Measurements from ENCODE around the gene GUF1. TPM values are rescaled to one million over a fixed set of nuclear protein-coding genes. Genes with fewer than 3 reads are reported as not detected.

Gene GUF1
- total and polyA plus RNA-seq, 2 of the 13 experiments (the other 11 are each of a cell fraction or from before 2014, with no cell fraction given) = 10.3 to 24.6 TPM

GRCh38 chr4:44726038-44726871, 48.0 kb downstream of the GUF1 start, which contains the start of gene GNPDA2 (continued):
- TF ChIP-seq ZNF747 (CRISPR knock-in tag; IDR thresholded peaks at IDR 0.05; ENCODE audit: borderline replicate concordance) = peak; percentile 51; the same call in 1 of the 2 replicates
- TF ChIP-seq SUZ12 (IDR thresholded peaks at IDR 0.05; ENCODE audit: low read depth, low read length) = no peak
- TF ChIP-seq RFX5 (IDR thresholded peaks at IDR 0.05; ENCODE audit: low read depth, low read length) = no peak
- TF ChIP-seq NPAS2 (CRISPR knock-in tag; IDR thresholded peaks at IDR 0.05; ENCODE audit: borderline replicate concordance) = no peak
- peak; percentile 85 for TF ChIP-seq SAP130 (CRISPR knock-in tag; IDR thresholded peaks at IDR 0.05; ENCODE audit: low read depth)
- no peak for TF ChIP-seq LCORL (IDR thresholded peaks at IDR 0.05)
- no peak; the same call in 1 of the 2 replicates for TF ChIP-seq LCORL (CRISPR knock-in tag; IDR thresholded peaks at IDR 0.05)
- TF ChIP-seq ZMAT3 (CRISPR knock-in tag; conservative IDR thresholded peaks at IDR 0.05) = 0 out of 2 replicates have a peak, but pooled peaks have one; percentile 66
- peak; percentile 53; the same call in 1 of the 2 replicates for TF ChIP-seq ARID5B (CRISPR knock-in tag; IDR thresholded peaks at IDR 0.05)
- TF ChIP-seq ZNF329 (CRISPR knock-in tag; IDR thresholded peaks at IDR 0.05; ENCODE audit: low read depth) = no peak
- TF ChIP-seq ARNT (IDR thresholded peaks at IDR 0.05) = no peak
- peak; percentile 73; the same call in 1 of the 2 replicates for TF ChIP-seq HMGXB3 (CRISPR knock-in tag; IDR thresholded peaks at IDR 0.05; ENCODE audit: borderline replicate concordance)
- TF ChIP-seq ZNF430 (CRISPR knock-in tag; IDR thresholded peaks at IDR 0.05) = peak; percentile 74; the same call in 1 of the 2 replicates
- TF ChIP-seq ZNF33B (CRISPR knock-in tag; IDR thresholded peaks at IDR 0.05) = peak; percentile 82; the same call in 1 of the 2 replicates
- TF ChIP-seq ZNF230 (CRISPR knock-in tag; IDR thresholded peaks at IDR 0.05) = peak; percentile 79; the same call in 1 of the 2 replicates
- TF ChIP-seq ZNF652 (CRISPR knock-in tag; IDR thresholded peaks at IDR 0.05; ENCODE audit: borderline replicate concordance, low read depth) = no peak
- TF ChIP-seq ZNF737 (CRISPR knock-in tag; IDR thresholded peaks at IDR 0.05; ENCODE audit: borderline replicate concordance) = no peak; the same call in 1 of the 2 replicates
- TF ChIP-seq MYNN (CRISPR knock-in tag; IDR thresholded peaks at IDR 0.05; ENCODE audit: low read depth) = no peak
- TF ChIP-seq ZKSCAN8 (CRISPR knock-in tag; IDR thresholded peaks at IDR 0.05; ENCODE audit: borderline replicate concordance) = no peak

All from HepG2 (cell line).